B cell (primary cell): ENCODE data around the gene PRDM13. TPM values are rescaled to one million over a fixed set of nuclear protein-coding genes. Genes with fewer than 3 reads are reported as not detected.
"Not testable (repeated sequence)": the region's sequence is repeated elsewhere in the genome, so short reads cannot be mapped to it uniquely, and the experiment has no call there.

Experiments used
- ATAC-seq: fragments of 200-7000 bp; cut with Tn5 transposase; one replicate; pipeline ENCODE4 v1.10.0; 2021; ENCODE audit warnings: low read depth, mild to moderate bottlenecking, moderate number of reproducible peaks, moderate library complexity
- CTCF ChIA-PET: fragments of 350-600 bp; sonication (Branson Sonifier 250); formaldehyde crosslinking; loops from one replicate; lab custom pipeline; 2021; ENCODE audit warnings: antibody characterized with exemption, inconsistent platforms; lab: Charles Lee
- POLR2A ChIA-PET: fragments of 350-600 bp; sonication (Branson Sonifier 250); formaldehyde crosslinking; loops from one replicate; lab custom pipeline; 2021; ENCODE audit warnings: antibody characterized with exemption; lab: Charles Lee
- DNase-seq: peaks from one replicate; pipeline ENCODE4 v3.0.0; 2013
- H2AFZ ChIP-seq: 2 replicates; pipeline ENCODE4 v1.6.1; 2012; ENCODE audit warnings: mild to moderate bottlenecking, low read depth, low read length; ENCODE audit not compliant: insufficient read depth, poor library complexity, severe bottlenecking
- H3K27ac ChIP-seq, 2 donors: 1 replicate in 1 of 2; 2 replicates in 1 of 2; pipeline ENCODE4 v1.5.1; 2012 to 2013; ENCODE audit warnings: low read length in 2 of 2, mild to moderate bottlenecking in 2 of 2, moderate library complexity in 1 of 2
- H3K27me3 ChIP-seq, 4 experiments: fragments of 200-600 bp in 1 of 4; sonication (generic) in 1 of 4; replicated peaks in 1 of 4; 1 replicate in 2 of 4; 2 replicates in 2 of 4; pipeline versions ENCODE4 v1.6.1 to v1.7.0; 2013 to 2016; ENCODE audit warnings: low read length in 3 of 4, mild to moderate bottlenecking in 2 of 4, mixed read lengths in 1 of 4, moderate library complexity in 1 of 4; ENCODE audit not compliant: insufficient read depth in 4 of 4, control insufficient read depth in 3 of 4; ENCODE audit errors: control extremely low read depth in 1 of 4
- H3K36me3 ChIP-seq, 2 experiments: replicated peaks in 1 of 2; 1 replicate in 1 of 2; 2 replicates in 1 of 2; pipeline versions ENCODE4 v1.6.1 to v1.7.1; 2013; ENCODE audit warnings: low read length in 1 of 2; ENCODE audit not compliant: insufficient read depth in 2 of 2, control insufficient read depth in 1 of 2; ENCODE audit errors: control extremely low read depth in 1 of 2, extremely low read depth in 1 of 2
- H3K4me1 ChIP-seq, 2 donors: fragments of 200-600 bp in 1 of 2; sonication (generic) in 1 of 2; 1 replicate in 1 of 2; 2 replicates in 1 of 2; pipeline versions ENCODE4 v1.5.1 to v1.6.1; 2013 to 2017; ENCODE audit warnings: low read length in 2 of 2; ENCODE audit not compliant: control insufficient read depth in 2 of 2, insufficient read depth in 2 of 2
- H3K4me2 ChIP-seq: replicated peaks from 2 replicates; pipeline ENCODE3; 2012; ENCODE audit warnings: mild to moderate bottlenecking, low read depth, low read length; ENCODE audit not compliant: poor library complexity, severe bottlenecking
- H3K4me3 ChIP-seq, 5 experiments: fragments of 200-600 bp in 1 of 5; sonication (generic) in 1 of 5; 1 replicate in 3 of 5; 2 replicates in 2 of 5; pipeline versions ENCODE4 v1.5.1 to v1.7.0; 2011 to 2016; ENCODE audit warnings: low read length in 4 of 5, mild to moderate bottlenecking in 4 of 5, low read depth in 2 of 5, control low read depth in 1 of 5, moderate library complexity in 1 of 5; ENCODE audit not compliant: insufficient read depth in 1 of 5; ENCODE audit errors: control extremely low read depth in 1 of 5, extremely low read depth in 1 of 5
- H3K79me2 ChIP-seq: fragments of 200-600 bp; sonication (generic); one replicate; pipeline ENCODE4 v1.6.0; 2016; ENCODE audit warnings: low read length; ENCODE audit not compliant: control insufficient read depth, insufficient read depth
- H3K9ac ChIP-seq: fragments of 200-600 bp; sonication (generic); 2 replicates; pipeline ENCODE4 v1.6.1; 2017; ENCODE audit warnings: mild to moderate bottlenecking, low read length, moderate library complexity
- H3K9me3 ChIP-seq, 3 donors: one replicate each; pipeline versions ENCODE4 v1.6.1 to v1.7.1; 2013; ENCODE audit warnings: low read length in 2 of 3; ENCODE audit not compliant: control insufficient read depth in 2 of 3, insufficient read depth in 1 of 3; ENCODE audit errors: control extremely low read depth in 1 of 3
- H4K20me1 ChIP-seq: 2 replicates; pipeline ENCODE4 v1.6.0; 2012; ENCODE audit warnings: mild to moderate bottlenecking, low read length; ENCODE audit not compliant: insufficient read depth, control insufficient read depth, poor library complexity, severe bottlenecking
- H3K27ac Mint-ChIP-seq: one replicate; pipeline ENCODE4 v1.8.0; 2021; ENCODE audit warnings: mixed read lengths
- H3K27me3 Mint-ChIP-seq: one replicate; pipeline ENCODE4 v1.8.0; 2021; ENCODE audit warnings: mixed read lengths
- H3K4me1 Mint-ChIP-seq: one replicate; pipeline ENCODE4 v1.8.0; 2021; ENCODE audit warnings: mixed read lengths
- H3K4me3 Mint-ChIP-seq: one replicate; pipeline ENCODE4 v1.8.0; 2021; ENCODE audit warnings: mixed read lengths
- H3K9me3 Mint-ChIP-seq: one replicate; pipeline ENCODE4 v1.8.0; 2022; ENCODE audit warnings: mixed read lengths; ENCODE audit not compliant: insufficient read depth
- CTCF ChIP-seq: fragments of 200-600 bp; IDR thresholded peaks from one replicate; pipeline ENCODE4 v1.8.0; 2022; ENCODE audit warnings: antibody characterized with exemption, mild to moderate bottlenecking
- EZH2 ChIP-seq: IDR thresholded peaks from 2 replicates; pipeline ENCODE4 v1.6.1; 2012; ENCODE audit warnings: borderline replicate concordance, low read depth, mild to moderate bottlenecking, moderate library complexity, low read length; ENCODE audit not compliant: insufficient read depth, poor library complexity, severe bottlenecking
- WGBS: methylation state at CpG from one replicate; pipeline ENCODE4 v1.1.5; 2013; ENCODE audit warnings: missing lambda C conversion rate; ENCODE audit not compliant: insufficient coverage; 5-methylcytosine and 5-hydroxymethylcytosine counted together
- intact Hi-C: fragments of 100-400 bp; cut with micrococcal nuclease; formaldehyde crosslinking; loops from one replicate; pipeline ENCODE4 v1.10.0; 2022
- polyA plus RNA-seq: library from polyadenylated mRNA; depleted of rRNA; stranded (reverse); fragments of >200 nt; gene quantifications from 2 replicates; pipeline ENCODE4 v1.2.3, GENCODE V29; 2012
- total RNA-seq, 2 donors: library from RNA; stranded (reverse); fragments of 120-200 nt in 1 of 2; gene quantifications; 1 replicate in 1 of 2; 2 replicates in 1 of 2; pipeline versions ENCODE4 v1.2.3 to v1.2.4, GENCODE V29; 2013 to 2022

Gene PRDM13
- total and polyA plus RNA-seq, 2 donors (not counting 1 experiment from before 2014, with no cell fraction given): not detected

GRCh38 chr6:99641270-99641669 is 34.6 kb downstream of the PRDM13 start:
- H3K27me3 ChIP-seq: peaks cover 0 to 12% (median 7%) of the 10 kb centered on the region in 4 experiments
- 57% methylated on average over 2 of the region's 2 CpGs for WGBS
- CTCF ChIA-PET: interaction anchor here (0.5 kb wide), 1 partner anchor 103 kb away, joined by 3 read pairs; no protein-coding TSS in a partner anchor
- H2AFZ ChIP-seq: no peak overlapping the region
- no peaks in the 10 kb centered on the region for H3K4me1 ChIP-seq
- DNase-seq: no peak
- no peak overlapping the region for H3K4me3 ChIP-seq
- H3K9ac ChIP-seq: no peak overlapping the region
- Mint-ChIP-seq H3K27ac (no peak overlapping the region), H3K27me3 (peaks cover 31% of the 10 kb centered on the region), H3K4me1 (no peaks in the 10 kb centered on the region), H3K4me3 (no peak overlapping the region), H3K9me3 (peaks cover 7% of the 10 kb centered on the region)
- TF ChIP-seq EZH2: no peak
- TF ChIP-seq CTCF: no peak
- no peak overlapping the region for H3K27ac ChIP-seq
- no peak for ATAC-seq
- POLR2A ChIA-PET: no interaction called here
- intact Hi-C loops: no loop called here
- H4K20me1 ChIP-seq: no peaks in the 10 kb centered on the region
- peaks cover 0 to 14% (median 10%) of the 10 kb centered on the region in 3 donors for H3K9me3 ChIP-seq
- H3K79me2 ChIP-seq: no peaks in the 10 kb centered on the region
- H3K4me2 ChIP-seq: no peak overlapping the region
- no peaks in the 10 kb centered on the region for H3K36me3 ChIP-seq

- Mint-ChIP-seq H3K9me3 (no peaks in the 10 kb centered on the region), H3K27me3 (peaks cover 16% of the 10 kb centered on the region), H3K4me3 (no peak overlapping the region), H3K4me1 (no peaks in the 10 kb centered on the region), H3K27ac (no peak overlapping the region)
- ATAC-seq: no peak
- intact Hi-C loops: no loop called here
- Histone ChIP-seq H3K9me3 (peaks cover 0 to 3% (median 0%) of the 10 kb centered on the region in 3 donors), H4K20me1 (no peaks in the 10 kb centered on the region), H3K27me3 (peaks cover 0 to 17% (median 2%) of the 10 kb centered on the region in 4 experiments), H3K27ac (no peak overlapping the region), H2AFZ (no peak overlapping the region), H3K4me3 (no peak overlapping the region), H3K4me1 (no peaks in the 10 kb centered on the region), H3K79me2 (no peaks in the 10 kb centered on the region), H3K4me2 (no peak overlapping the region), H3K9ac (no peak overlapping the region), H3K36me3 (no peaks in the 10 kb centered on the region)
- 100% methylated on average over 2 of the region's 6 CpGs for WGBS
- POLR2A ChIA-PET: no interaction called here
- DNase-seq: no peak
- CTCF ChIA-PET: no interaction called here
- no peak for TF ChIP-seq EZH2
- no peak for TF ChIP-seq CTCF
These were observed 39.4 kb downstream of the PRDM13 start for GRCh38 chr6:99645986-99646385.

DNA sequence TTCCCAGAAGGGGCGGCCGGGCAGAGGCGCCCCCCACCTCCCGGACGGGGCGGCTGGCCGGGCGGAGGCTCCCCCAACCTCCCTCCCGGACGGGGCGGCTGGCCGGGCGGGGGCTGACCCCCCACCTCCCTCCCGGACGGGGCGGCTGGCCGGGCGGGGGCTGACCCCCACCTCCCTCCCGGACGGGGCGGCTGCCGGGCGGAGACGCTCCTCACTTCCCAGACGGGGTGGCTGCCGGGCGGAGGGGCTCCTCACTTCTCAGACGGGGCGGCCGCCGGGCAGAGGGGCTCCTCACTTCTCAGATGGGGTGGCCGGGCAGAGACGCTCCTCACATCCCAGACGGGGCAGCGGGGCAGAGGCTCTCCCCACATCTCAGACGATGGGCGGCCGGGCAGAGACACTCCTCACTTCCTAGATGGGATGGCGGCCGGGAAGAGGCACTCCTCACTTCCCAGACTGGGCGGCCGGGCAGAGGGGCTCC is 43.5 kb downstream of the PRDM13 start:
- POLR2A ChIA-PET, H3K4me1 Mint-ChIP-seq, H3K4me1 ChIP-seq, H4K20me1 ChIP-seq, H3K9ac ChIP-seq, H3K27ac ChIP-seq, H3K9me3 ChIP-seq, ATAC-seq, H2AFZ ChIP-seq, H3K79me2 ChIP-seq, H3K4me3 Mint-ChIP-seq, H3K4me3 ChIP-seq, intact Hi-C loops, H3K36me3 ChIP-seq, CTCF ChIA-PET, DNase-seq, H3K9me3 Mint-ChIP-seq, H3K4me2 ChIP-seq, H3K27ac Mint-ChIP-seq: not testable (repeated sequence)
- peaks cover 12% of the 10 kb centered on the region for H3K27me3 Mint-ChIP-seq
- H3K27me3 ChIP-seq: peaks cover 0 to 14% (median 1%) of the 10 kb centered on the region in 4 experiments
- no CpG with 5 or more reads among the region's 42 CpGs for WGBS
